ENCODE measurements around the gene TRERF1. TPM values are rescaled to one million over a fixed set of nuclear protein-coding genes. Genes with fewer than 3 reads are reported as not detected.

TRERF1 gene
- total and polyA plus RNA-seq, 2 of the 8 experiments (the other 6 are each of a cell fraction or from before 2014, with no cell fraction given), result 10.8 to 21.5 TPM

GRCh38 chr6:42184475-42184874, 267.3 kb downstream of the TRERF1 start:
- ChIA-PET POLR2A (ENCODE audit: partially characterized antibody) (interaction anchor here (0.9 to 1.8 kb wide), 3 partner anchors 9 to 134 kb away, joined by 3 to 6 read pairs (median 3); partner anchors contain the start of gene TAF8), CTCF (ENCODE audit: partially characterized antibody) (interaction anchor here (1.0 to 2.2 kb wide), 7 partner anchors 11 to 138 kb away, joined by 4 to 12 read pairs (median 5); no protein-coding TSS in a partner anchor)
- no peak overlapping the region for H4K5ac ChIP-seq (ENCODE audit: insufficient read length, low read depth, low read length)
- H4K20me1 ChIP-seq (replicated peaks in 1 of 2; ENCODE audit: control insufficient read depth in 1 of 2, insufficient read depth in 2 of 2, low read length in 2 of 2), result no peaks in the 10 kb centered on the region
- no peak for DNase-seq (ENCODE audit: low read depth in 1 of 2, low spot score in 2 of 2)
- H3K14ac ChIP-seq (ENCODE audit: insufficient read length), result no peak overlapping the region
- H3K79me2 ChIP-seq (ENCODE audit: control insufficient read depth in 1 of 2, insufficient read depth in 2 of 2, low read length in 2 of 2), result no peaks in the 10 kb centered on the region
- H2BK20ac ChIP-seq (ENCODE audit: low read length), result peak overlapping the region; percentile 32; the same call in 1 of the 2 replicates
- no peak overlapping the region for H3K56ac ChIP-seq (replicated peaks; ENCODE audit: insufficient read length, low read depth, low read length)
- no peaks in the 10 kb centered on the region for H3K23me2 ChIP-seq (ENCODE audit: low read depth, low read length)
- WGBS, 2 experiments (ENCODE audit: extremely low coverage in 1 of 2, insufficient coverage in 1 of 2, insufficient read length in 1 of 2, insufficient replicate concordance in 2 of 2, low coverage in 1 of 2, low lambda C conversion rate in 2 of 2, missing lambda C conversion rate in 1 of 2), result 91% methylated on average over 4 of the region's 4 CpGs; no CpG with 5 or more reads in 1 of the 2 experiments
- H3K9me3 ChIP-seq (ENCODE audit: insufficient read depth in 2 of 2, low read depth in 1 of 2, low read length in 1 of 2), result no peaks in the 10 kb centered on the region
- no peak overlapping the region for H2AK5ac ChIP-seq (ENCODE audit: low read depth, low read length)
- H2BK12ac ChIP-seq (ENCODE audit: low read depth, low read length), result no peak overlapping the region
- H3K4me2 ChIP-seq (ENCODE audit: insufficient read depth in 1 of 2, low read depth in 2 of 2, low read length in 2 of 2), result no peak overlapping the region
- H3K9ac ChIP-seq (replicated peaks in 1 of 4; ENCODE audit: extremely low read depth in 1 of 4, low read depth in 3 of 4, low read length in 3 of 4), result no peak overlapping the region
- no peak overlapping the region; the same call in none of the 2 replicates for H3K18ac ChIP-seq (ENCODE audit: extremely low read depth, low read length)
- no peak overlapping the region for H4K8ac ChIP-seq (ENCODE audit: extremely low read depth, insufficient read depth, low read length)
- H3K36me3 ChIP-seq (ENCODE audit: control insufficient read depth in 2 of 4, insufficient read depth in 4 of 4, low read length in 3 of 4), result no peaks in the 10 kb centered on the region
- H3K27me3 ChIP-seq (replicated peaks in 1 of 4; ENCODE audit: control insufficient read depth in 3 of 4, extremely low read depth in 1 of 4, insufficient read depth in 3 of 4, low read length in 3 of 4), result no peaks in the 10 kb centered on the region
- H2BK120ac ChIP-seq (replicated peaks; ENCODE audit: low read depth, low read length), result no peak overlapping the region
- no peak overlapping the region for H3K4me3 ChIP-seq (ENCODE audit: extremely low read depth in 1 of 4, insufficient read depth in 2 of 4, low read depth in 3 of 4, low read length in 4 of 4)
- H2AFZ ChIP-seq (ENCODE audit: low read length), result no peak overlapping the region
- H2BK5ac ChIP-seq (ENCODE audit: low read depth, low read length), result no peak overlapping the region
- H3K23ac ChIP-seq (ENCODE audit: insufficient read length), result no peak overlapping the region
- H3K4ac ChIP-seq (replicated peaks; ENCODE audit: insufficient read length, low read depth, low read length), result no peak overlapping the region
- peak overlapping the region; percentile 91 for H4K91ac ChIP-seq (replicated peaks; ENCODE audit: insufficient read length, low read length)
- no peak overlapping the region for H2BK15ac ChIP-seq (ENCODE audit: low read length)
- FAIRE-seq, result no peak
- H3K79me1 ChIP-seq (ENCODE audit: low read depth, low read length), result no peaks in the 10 kb centered on the region
- no peak overlapping the region for H3K27ac ChIP-seq (ENCODE audit: low read depth, low read length)
- H3K4me1 ChIP-seq (replicated peaks in 1 of 4; ENCODE audit: control insufficient read depth in 3 of 4, insufficient read depth in 4 of 4, low read length in 3 of 4), result peaks cover 0 to 10% (median 4%) of the 10 kb centered on the region in 4 experiments; a peak in 5 of 7 replicates
- TF ChIP-seq RXRA (IDR thresholded peaks at IDR 0.05; ENCODE audit: insufficient read depth, low read depth, low read length), result no peak
- no peak for TF ChIP-seq BCL11A (IDR thresholded peaks at IDR 0.05; ENCODE audit: low read depth in 2 of 2, low read length in 2 of 2)
- TF ChIP-seq HDAC6 (IDR thresholded peaks at IDR 0.05; ENCODE audit: low read depth, low read length), result no peak
- TF ChIP-seq FOSL1 (IDR thresholded peaks at IDR 0.05; ENCODE audit: insufficient read depth, low read depth, low read length), result no peak
- no peak for TF ChIP-seq SP4 (IDR thresholded peaks at IDR 0.05; ENCODE audit: low read length)
- TF ChIP-seq RAD21 (IDR thresholded peaks at IDR 0.05 in 1 of 2, conservative IDR thresholded peaks at IDR 0.05 in 1 of 2; ENCODE audit: low read depth in 2 of 2, low read length in 2 of 2), result no peak
- TF ChIP-seq SIN3A (conservative IDR thresholded peaks at IDR 0.05 in 1 of 2, IDR thresholded peaks at IDR 0.05 in 1 of 2; ENCODE audit: low read depth in 1 of 2, low read length in 2 of 2), result no peak
- TF ChIP-seq TBP (IDR thresholded peaks at IDR 0.05; ENCODE audit: low read depth, low read length), result no peak
- TF ChIP-seq SIX5 (IDR thresholded peaks at IDR 0.05; ENCODE audit: low read depth, low read length), result no peak
- no peak for TF ChIP-seq ATF3 (IDR thresholded peaks at IDR 0.05; ENCODE audit: insufficient read depth, low read depth, low read length)
- TF ChIP-seq PHF8 (conservative IDR thresholded peaks at IDR 0.05; ENCODE audit: low read depth, low read length), result no peak
- TF ChIP-seq TCF12 (IDR thresholded peaks at IDR 0.05; ENCODE audit: low read depth, low read length), result no peak
- TF ChIP-seq TEAD4 (IDR thresholded peaks at IDR 0.05; ENCODE audit: low read depth, low read length), result no peak

All from H1 (cell line).